Raji (cell line): ENCODE data around the gene DNAJB11.

Experiments used
- POLR2A ChIP-seq: IDR thresholded peaks from 2 replicates; pipeline ENCODE4 v1.6.1; 2011; ENCODE audit warnings: low read depth, low read length, control low read depth; ENCODE audit not compliant: insufficient read depth

DNAJB11 gene

DNA sequence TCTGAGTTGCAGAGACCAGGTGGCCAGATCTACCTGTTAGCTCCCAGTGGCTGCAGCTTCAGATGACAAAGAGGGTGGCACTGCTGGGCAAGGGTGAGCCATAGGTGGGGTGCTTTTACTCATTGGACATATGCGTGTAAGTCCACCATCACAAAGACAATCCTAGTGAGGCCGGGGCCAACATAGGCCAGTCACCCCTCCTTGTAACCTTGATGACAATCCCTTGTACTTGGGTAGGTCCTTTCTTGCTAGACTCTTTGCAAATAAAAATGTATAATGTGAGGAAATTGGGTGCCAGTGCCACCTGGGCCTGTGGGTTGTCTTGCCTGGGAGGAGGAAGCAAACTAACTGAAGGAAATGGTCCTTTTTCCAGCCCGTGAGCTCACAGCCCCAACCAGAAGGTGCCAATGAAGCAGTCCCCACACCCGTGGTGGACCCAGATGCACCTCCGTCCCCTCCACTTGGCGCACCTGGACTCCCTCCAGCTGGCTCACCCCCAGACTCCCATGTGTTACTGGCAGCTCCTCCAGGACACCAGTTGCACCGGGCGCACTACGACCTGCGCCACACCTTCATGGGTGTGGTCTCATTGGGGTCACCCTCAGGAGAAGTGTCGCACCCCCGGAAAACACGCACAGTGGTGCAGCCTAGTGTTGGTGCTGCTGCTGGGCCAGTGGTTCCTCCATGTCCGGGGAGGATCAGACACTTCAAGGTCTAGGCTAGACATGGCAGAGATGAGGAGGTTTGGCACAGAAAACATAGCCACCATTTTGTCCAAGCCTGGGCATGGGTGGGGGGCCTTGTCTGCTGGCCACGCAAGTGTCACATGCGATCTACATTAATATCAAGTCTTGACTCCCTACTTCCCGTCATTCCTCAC, 49.9 kb downstream of the DNAJB11 start:
- TF ChIP-seq POLR2A = no peak

DNA sequence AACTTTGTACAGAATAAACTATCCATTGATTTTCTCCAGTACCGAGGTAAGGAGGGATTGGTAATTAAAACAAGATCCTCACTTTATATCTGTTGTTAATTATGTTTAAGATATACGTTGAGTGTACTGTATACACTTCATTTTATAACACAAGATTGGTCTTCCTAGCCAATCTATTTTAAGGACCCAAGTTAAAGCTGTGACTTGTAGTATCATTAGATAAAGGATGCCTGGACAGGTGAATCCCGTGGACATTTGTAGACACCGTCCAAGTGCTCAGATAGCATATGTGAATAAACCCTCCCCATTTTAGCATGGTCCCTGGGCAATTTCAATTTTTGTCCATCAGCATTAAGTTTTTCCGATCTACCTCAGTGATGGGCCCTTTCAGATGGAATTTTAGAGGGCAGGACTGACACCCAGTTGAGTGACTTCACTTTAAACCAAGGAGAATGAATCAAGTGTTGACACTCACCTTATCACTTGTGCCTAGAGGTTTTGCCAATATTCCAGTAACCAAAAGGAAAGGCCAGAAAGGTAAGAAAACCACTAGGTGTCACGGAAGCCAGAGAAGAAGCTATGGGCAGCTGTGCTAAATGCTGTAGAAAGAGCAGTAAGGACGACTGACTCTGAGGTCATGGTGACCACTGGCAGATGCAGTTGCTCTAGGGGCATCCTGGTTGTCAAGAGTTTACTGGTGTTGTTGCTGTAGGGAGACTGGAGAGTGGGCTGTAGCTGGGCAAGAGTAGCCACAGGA, 51.6 kb downstream of the DNAJB11 start:
- no peak for TF ChIP-seq POLR2A

- no peak for TF ChIP-seq POLR2A
These were observed 52.3 kb downstream of the DNAJB11 start for GRCh38 chr3:186622651-186623310.

DNA sequence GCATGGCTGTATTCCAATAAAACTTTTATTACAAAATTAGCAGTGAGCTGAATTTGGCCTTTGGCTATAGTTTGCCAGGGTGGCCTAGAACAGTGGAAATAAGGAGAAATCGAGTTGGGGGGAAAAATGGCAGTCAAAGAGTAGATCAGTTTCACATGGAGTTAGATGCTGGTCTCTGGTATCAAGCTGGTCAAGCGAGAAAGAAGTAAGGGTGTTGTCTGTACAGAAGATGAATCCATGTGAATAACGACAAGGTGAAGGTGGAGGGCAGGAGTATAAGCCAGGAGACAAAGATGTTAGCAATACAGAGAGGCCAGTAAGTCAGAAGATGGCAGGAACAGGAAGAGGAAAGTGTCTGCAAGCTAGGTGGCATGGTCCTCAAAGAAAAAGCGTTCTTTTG, 54.1 kb downstream of the DNAJB11 start:
- no peak for TF ChIP-seq POLR2A

GRCh38 chr3:186625600-186626042, 55.1 kb downstream of the DNAJB11 start:
- no peak for TF ChIP-seq POLR2A

GRCh38 chr3:186626254-186626847, 55.8 kb downstream of the DNAJB11 start:
- TF ChIP-seq POLR2A = no peak

DNA sequence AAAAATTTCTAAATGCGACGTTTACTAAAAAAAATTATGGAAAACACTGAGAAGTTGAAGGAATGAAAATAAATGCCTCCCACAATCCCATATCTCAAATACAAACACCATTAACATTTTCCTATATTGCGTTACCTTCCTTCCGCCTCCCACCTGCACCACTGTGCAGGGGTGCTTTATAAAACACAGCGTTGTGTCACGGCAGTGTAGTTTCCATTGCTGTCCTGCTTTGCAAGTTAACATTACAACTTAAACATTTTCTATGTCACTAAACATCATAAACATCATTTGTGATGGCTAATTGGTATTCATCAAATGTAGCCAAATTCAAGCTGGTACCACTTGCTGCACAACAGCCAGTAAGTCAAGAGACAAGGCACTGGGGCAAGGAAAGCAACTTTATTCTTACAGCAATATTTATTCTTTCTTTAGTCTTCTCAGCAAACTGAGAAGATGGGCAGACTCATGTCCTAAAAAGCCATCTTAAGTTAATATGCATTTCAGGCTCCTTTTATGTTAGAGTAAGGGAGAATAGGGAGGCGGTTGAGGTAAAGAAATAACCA, 57.4 kb downstream of the DNAJB11 start:
- no peak for TF ChIP-seq POLR2A

GRCh38 chr3:186628756-186629155, 58.2 kb downstream of the DNAJB11 start:
- no peak for TF ChIP-seq POLR2A

DNA sequence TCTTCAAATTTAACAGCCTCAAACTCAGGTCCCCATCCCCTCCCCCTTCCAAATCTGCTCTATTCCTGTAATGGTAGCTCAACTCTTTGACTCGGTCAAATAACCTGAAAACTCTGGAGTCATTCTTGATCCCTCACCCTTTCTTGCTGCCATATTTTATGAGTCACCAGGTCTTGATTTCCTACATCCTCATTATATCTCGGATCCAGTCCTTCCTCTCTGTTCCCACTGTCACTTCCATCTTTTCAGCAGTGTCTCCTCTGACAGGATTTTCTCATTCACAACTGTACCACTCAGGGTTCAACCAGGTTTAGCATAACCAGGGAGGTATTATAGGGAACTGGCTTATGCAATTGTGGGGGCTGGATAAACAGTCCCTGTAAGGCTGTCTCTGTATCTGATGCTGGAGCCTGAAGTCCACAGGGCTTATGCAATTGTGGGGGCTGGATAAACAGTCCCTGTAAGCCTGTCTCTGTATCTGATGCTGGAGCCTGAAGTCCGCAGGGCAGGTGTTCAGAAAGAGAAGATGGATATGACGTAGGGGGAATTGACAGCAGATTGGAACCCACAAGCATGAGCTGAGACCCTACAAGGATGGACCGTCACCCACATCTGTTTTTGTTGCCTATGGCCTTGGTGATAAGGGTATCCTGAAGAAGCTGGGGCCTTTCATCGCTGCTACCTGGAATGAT, 60.6 kb downstream of the DNAJB11 start:
- TF ChIP-seq POLR2A = no peak

DNA sequence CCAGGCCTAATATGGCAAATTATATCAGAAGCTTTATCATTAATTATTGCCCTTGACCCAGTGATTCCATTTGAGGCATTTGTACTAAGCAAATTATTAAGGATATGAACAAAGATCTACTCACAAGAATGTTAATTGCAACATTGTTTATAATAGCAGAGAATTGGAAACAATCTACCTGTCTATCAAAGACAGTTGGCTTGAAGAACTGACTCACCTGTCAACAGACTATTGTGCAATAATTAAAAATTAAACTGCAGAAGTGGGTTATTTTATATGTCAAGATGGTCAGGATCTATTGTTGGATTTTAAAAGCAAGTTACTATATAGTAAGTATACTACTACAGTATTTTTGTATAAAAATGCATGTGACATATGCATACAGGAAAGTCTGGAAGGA, 63.0 kb downstream of the DNAJB11 start:
- no peak for TF ChIP-seq POLR2A
